Hypothalamus (tissue), 51 donors: Measurements from ENCODE around the gene SPCS2.
A peak's percentile ranks its signal among the peaks of the same experiment; 100 is the strongest.
"Not testable (repeated sequence)": the region's sequence is repeated elsewhere in the genome, so short reads cannot be mapped to it uniquely, and the experiment has no call there.

Experiments used
- DNase-seq, 51 donors: peaks; one replicate each; lab custom pipeline; 2025; lab: John Stamatoyannopoulos, UW

Gene SPCS2

DNA sequence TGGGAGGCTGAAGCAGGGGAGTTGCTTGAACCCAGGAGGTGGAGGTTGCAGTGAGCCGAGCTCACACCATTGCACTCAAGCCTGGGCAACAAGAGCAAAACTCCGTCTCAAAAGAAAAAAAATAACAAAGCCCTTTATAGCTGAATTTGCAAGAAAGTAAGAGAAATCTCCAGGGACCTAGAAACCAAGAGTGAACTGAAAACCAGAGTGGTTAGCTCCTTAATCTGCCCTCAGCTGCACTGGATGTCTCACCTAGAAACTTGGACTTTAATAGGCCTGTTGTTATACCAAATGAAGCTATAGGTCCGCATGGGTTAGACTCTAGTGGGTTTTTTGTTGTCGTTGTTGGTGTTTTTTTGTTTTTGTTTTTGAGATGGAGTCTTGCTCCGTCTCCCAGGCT, 43.8 kb downstream of the SPCS2 start:
- DNase-seq = no peak

DNA sequence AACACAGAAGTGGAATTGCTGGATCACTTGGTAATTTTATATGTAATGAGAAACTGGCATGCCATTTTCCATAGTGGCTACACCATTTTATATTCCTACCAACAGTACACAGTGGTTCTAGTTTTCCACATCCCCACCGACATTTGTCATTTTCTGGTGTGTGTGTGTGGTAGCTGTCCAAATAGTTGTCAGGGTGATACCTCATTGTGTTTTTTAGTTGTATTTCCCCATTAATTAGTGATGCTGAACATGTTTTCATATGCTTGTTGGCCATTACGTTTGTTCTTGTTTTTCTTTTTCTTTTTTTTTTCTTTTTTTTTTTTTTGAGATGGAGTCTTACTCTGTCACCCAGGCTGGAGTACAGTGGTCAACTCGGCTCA, 51.9 kb downstream of the SPCS2 start:
- no peak for DNase-seq

DNA sequence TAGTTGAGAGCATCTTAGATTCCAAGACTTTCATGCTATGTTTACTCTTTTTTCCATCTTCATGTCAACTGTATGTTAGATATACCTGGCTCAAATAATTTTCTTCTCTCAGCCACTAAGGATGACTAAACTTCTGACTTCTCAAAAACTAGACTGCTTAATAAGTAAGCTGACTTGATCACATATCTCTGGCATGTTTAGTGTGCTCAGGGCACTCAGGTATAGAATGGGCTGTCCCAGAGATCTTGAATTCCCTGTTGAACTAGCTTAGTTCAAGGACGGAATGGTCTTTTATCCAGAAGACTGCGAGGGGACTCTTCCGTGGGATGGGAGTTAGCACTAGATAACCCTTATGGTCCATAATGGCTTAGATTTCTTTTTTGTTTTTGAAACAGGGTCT, 52.6 kb downstream of the SPCS2 start:
- DNase-seq = no peak

DNA sequence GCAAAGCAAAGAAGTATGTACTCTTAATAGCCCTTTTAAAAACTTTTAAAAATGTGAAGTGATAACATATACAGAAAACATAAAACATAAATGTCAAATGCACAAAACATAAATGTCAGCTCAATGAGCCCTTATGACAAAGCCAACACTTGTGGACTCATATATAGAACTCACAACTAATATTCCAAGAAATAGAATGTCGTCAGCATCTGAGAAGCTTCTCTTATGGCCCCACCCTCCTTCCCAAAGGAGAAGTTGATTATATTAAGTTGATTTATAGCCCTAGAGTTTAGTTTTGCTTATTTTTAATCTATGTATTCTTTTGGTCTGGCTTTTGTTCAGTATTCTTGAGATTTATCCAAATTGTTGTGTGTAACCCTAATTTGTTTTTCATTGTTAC, 53.5 kb downstream of the SPCS2 start:
- no peak for DNase-seq

DNA sequence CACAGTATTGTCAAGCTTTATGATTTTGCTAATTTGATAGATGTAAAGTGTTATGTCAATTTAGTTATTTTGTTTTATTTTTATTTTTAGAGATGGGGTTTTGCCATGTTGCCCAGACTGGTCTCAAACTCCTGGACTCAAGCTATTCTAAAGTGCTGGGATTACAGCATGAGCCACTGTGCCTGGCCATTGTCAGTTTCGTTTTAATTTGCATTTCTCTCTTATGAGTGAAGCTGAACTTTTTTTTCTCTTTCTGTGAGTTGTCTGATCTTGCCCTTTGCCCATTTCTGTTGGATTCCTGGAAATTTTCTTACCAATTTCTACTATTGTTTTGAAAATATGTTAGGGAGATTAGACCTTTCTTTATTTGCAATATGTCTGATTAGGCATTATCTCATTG, 55.1 kb downstream of the SPCS2 start:
- no peak for DNase-seq

DNA sequence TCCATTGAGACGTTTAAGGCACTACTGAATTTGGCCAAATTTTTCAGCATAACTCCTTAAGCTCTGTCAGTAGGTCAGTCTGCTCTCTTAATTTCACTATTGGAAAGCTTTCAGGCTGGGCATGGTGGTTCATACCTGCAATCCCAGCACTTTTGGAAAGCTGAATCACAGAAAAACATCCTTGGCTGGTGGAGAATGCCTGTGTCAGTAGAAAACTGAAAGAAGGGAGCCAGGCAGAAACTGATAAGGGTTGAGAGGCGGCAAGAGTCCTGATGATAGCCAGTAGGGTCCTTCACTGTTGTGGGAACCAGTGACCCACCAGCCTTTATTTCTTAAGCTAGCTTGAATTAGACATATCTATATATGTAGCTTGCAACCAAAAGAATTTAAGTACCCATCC, 62.3 kb downstream of the SPCS2 start:
- DNase-seq = no peak

DNA sequence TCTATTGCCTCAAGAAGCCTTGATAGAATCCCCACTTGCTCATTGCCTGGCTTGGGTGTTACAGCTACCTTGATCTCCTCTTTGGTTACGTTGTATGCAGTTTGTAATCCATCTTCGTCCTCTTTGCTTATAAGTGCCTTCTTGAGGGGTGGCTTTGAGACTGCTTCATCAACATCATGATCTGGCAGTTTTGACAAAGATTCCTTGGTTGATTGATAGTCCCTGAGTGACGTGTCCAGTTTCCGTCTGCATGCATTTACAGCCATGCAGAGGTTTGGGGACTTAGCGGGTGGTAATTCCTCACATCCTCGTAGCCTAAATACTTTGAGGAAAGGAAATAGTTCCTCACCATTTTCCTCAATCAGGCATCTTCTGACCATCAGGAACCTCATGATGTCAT, 62.8 kb downstream of the SPCS2 start:
- no peak for DNase-seq

DNA sequence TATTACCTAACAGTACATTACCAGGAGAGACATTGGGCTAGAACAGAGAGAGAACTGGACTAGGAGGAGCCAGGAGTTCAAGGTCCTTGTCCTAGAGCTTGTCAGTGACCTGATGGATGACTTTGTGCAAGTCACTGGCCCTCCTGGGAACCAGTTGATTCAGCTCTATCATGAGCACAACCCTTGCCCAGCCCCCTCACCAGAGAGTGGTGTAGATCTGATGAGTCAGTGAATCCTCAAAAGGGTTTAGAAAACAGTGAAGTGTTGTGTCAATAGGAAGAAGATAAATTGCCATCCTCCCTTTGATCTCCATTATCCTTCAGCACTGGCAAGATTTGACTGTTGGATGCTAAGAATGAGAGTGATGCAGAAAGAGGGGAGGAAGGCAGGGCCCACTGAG, 64.0 kb downstream of the SPCS2 start:
- DNase-seq = no peak

DNA sequence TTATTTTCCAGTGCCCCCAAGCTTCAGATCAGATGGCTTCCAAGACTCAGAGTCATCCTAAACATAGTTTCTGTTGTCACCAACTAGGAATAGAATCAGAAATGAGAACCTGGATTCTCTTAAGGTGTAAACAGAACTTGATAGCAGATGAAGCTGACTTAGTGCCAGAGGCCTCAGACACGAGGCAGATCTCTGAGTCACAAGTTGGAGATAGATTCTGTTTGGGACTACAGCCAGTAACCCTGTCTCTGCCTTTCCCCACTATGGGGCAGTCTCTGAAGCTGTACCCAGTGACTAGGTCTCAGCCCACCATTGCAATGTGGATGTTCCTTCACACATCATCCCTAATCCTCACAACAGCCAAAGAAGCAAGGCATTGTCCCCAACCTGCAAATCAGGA, 65.1 kb downstream of the SPCS2 start:
- no peak for DNase-seq

DNA sequence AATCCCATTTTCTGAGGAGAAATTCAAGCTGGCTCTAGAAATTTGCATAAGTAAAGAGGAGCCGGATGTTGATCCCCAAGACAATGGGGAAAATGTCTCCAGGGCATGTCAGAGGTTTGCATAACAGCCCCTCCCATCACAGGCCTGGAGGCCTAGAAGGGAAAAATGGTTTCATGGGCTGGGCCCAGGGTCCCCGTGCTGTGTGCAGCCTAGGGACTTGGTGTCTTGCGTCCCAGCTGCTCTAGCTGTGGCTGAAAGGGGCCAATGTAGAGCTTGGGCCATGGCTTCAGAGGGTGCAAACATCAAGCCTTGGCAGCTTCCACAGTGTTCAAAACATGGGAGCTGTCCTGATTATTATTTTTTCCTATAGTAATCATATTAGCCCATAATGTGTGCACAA, 70.1 kb downstream of the SPCS2 start:
- DNase-seq = not testable (repeated sequence)

DNA sequence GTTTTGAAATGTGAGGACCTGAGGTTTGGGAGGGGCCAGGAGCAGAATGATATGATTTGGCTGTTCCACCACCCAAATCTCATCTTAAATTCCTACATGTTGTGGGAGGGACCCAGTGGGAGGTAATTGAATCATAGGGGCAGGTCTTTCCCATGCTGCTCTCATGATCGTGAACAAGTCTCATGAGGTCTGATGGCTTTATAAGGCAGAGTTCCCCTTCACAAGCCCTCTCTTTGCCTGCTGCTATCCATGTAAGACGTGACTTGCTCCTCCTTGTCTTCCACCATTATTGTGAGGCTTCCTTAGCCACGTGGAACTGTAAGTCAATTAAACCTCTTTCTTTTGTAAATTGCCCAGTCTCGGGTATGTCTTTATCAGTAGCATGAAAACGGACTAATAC, 71.3 kb downstream of the SPCS2 start:
- not testable (repeated sequence) for DNase-seq

DNA sequence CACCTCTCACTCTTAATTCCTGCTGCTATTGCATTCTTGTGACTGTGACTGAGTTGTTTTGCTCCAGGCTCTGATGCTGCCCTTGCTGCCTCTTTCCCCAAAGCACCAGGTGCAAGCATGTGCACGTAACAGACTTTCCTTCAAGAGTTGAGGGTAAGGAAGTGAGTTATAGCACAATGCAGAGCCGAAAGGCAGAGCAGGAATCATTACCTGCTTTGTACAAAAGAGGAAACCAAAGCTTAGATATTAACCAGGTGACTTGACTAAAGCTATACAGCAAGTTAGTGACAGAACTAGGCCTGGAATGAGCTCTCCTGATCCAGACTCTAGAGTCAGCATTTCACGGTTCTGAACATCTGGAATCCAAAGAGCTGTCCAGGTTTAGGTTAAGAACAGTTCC, 73.2 kb downstream of the SPCS2 start:
- DNase-seq = no peak

DNA sequence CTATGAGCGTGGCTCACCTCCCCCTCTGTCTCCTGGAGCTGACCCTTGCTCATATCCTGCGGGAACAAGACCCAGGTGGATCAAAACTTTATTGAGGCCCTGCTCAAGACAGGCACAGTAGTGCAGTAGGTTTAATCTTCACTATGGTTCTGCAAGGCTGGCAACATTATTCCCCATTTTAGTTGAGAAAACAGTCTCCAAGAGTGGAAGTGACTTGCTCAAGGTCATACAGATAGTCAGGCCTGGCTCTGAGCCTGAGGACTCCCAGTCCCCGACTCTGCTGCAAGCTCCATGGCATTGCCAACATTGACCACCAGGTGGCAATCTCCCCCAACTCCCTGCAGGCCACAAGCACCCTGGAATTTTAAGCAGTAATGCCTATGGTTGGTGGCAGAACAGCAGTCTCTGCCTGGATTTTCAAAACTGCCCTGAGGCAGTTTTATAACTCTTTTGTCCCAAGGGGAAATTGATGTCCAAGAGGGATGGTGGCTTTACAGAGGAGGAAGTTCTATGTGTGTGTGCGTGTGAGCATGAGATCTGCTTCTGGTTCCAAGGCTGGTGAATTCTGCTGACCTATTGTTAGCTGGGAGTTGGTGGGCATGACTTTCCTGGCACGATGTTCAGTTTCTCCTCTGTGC, 73.8 kb downstream of the SPCS2 start:
- DNase-seq = peak in 49 of 51 donors; percentile 6 to 86 (median 59)

DNA sequence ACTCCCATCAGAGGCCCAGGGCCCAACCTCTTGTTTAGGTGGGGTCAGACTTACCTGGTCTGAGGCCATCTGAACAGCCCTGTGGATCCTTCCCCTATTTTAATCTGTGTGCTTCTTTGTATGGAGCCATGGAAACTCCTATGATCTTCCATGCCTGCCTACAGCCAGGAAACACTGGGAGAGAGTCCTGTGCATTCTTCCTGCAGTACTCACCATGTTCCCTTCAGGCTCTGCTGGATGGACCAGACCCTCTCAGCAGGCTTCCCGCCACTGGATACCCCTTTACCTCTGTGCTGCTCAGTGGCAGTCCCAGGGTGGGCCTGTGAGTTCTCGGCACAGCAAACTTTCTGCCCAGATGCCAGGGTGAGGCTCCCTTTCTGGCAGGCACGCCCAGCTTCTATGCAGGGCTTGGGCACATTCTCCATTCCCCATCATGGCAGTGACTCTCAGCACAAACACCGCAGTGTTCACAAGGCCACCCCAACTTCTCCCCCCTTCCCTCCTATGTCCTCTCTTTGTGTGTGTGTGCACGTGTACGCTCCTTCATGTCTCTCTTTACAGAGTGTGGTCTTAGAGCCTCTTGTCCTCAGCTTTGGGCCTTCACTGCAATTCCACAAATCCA, 74.5 kb downstream of the SPCS2 start:
- DNase-seq = peak in 9 of 51 donors; percentile 6 to 61 (median 22)

DNA sequence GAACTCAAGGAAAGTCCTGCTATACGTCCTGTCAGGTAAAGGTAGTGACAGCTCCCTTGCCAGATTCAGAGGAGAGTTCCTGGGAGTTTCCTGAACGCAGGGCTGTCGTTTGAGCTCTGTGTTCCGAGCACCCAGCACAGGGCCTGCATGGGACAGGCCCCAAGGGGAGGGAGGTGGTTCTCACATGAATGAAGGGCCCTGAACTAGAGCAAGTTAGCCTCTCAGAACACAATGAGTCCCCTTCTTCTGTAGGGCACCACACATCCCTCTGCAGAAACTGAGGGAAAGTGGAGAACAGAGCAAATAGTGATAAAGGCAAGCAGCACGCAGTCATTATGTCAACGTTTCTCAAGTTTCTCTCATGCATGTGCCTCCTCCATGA, 75.0 kb downstream of the SPCS2 start:
- peak in 18 of 51 donors; percentile 7 to 61 (median 22) for DNase-seq

DNA sequence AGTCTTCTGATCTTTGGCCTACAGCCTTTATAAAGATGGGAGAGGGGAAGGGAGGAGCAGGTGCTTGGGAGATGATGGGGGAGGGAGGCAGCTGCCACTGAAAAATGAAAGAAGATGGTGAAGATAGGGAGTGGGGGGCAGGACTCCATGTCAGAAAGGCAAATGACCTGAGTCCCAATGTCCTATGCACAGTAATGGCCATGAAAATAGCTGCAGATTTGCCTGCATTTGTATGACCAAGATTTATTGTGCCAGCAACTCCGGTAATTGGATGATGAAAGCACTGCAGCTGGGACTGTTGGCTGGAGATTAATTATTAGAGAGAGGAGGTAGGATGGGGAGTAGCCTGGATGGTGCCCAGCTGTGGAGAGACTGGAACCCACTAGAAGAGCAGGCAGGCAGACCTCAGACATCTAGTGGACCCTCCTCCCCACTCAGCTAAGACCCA, 75.7 kb downstream of the SPCS2 start:
- DNase-seq = peak in 12 of 51 donors; percentile 2 to 29 (median 14)

DNA sequence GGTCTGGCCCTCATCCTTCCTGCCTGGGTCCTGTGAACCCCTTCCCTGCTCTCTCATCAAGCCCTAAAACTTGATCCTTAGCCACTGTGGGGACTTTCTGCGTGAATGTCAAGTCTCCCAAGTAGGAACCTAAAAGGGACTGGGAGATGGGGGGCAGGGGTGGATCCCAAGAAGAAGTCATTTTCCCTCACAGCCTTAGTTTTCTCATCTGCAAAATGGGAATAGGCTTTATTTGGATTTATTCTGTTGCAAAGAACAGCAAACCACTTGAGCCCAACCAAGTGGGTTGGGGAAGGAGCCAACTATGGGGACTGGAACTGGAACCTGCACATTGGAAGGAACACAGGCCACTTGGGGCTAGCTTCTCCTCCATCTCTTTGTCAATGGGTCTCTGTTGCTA, 76.5 kb downstream of the SPCS2 start:
- DNase-seq = no peak

DNA sequence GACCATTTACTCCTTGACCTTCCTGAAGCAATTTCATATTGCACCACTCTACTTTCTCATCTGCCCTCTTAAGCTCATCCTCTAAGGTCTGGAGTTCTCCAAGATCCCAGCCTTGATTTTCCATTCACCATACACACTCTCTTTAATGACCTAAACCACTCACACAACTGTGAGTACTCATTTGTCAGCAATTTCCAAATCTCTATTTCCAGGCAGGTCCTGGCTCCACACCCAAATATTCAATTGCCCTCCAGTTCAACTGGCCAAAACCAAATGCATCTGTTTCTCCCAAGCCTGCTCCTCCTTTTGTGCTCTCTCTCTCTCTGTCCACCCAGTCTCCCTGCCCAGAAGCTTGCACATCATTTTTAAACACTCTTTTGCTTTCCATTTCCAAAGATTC, 79.3 kb downstream of the SPCS2 start:
- no peak for DNase-seq
